ENCODE data around the gene DGLUCY. TPM values are rescaled to one million over a fixed set of nuclear protein-coding genes. Genes with fewer than 3 reads are reported as not detected.

Gene DGLUCY
- total and polyA plus RNA-seq, 2 of the 13 experiments (the other 11 are each of a cell fraction or from before 2014, with no cell fraction given) = 14.8 to 36.3 TPM

- Histone ChIP-seq H3K9me3 (ENCODE audit: low read length) (no peaks in the 10 kb centered on the region), H3K27me3 (ENCODE audit: control insufficient read depth in 1 of 2, insufficient read depth in 2 of 2, low read length in 2 of 2) (no peaks in the 10 kb centered on the region), H4K20me1 (ENCODE audit: insufficient read depth, low read length) (no peaks in the 10 kb centered on the region), H3K27ac (ENCODE audit: extremely low read length, insufficient read depth, low read length) (no peak overlapping the region), H2AFZ (ENCODE audit: low read length) (no peak overlapping the region), H3K36me3 (replicated peaks in 1 of 2; ENCODE audit: control insufficient read depth in 1 of 2, insufficient read depth in 2 of 2, low read length in 2 of 2) (no peaks in the 10 kb centered on the region), H3K9ac (ENCODE audit: insufficient read depth, low read depth, low read length) (no peak overlapping the region), H3K4me2 (ENCODE audit: low read depth, low read length) (no peak overlapping the region), H3K4me1 (ENCODE audit: insufficient read depth, low read length) (no peaks in the 10 kb centered on the region), H3K79me2 (ENCODE audit: insufficient read depth, low read length) (no peaks in the 10 kb centered on the region), H3K4me3 (replicated peaks in 1 of 3; ENCODE audit: insufficient read depth in 1 of 3, low read depth in 2 of 3, low read length in 3 of 3) (no peak overlapping the region)
- CTCF ChIA-PET (ENCODE audit: low intra/inter-chr PET ratio, low total read pairs) = no interaction called here
- TF ChIP-seq TRIM22 (IDR thresholded peaks at IDR 0.05) = no peak
- in situ Hi-C loops (cut with HindIII; ENCODE audit: extremely low pct_ligation_motif_present, low pct_unique_long_range_greater_than_20kb) = no loop called here
- POLR2A ChIA-PET = no interaction called here
- 84% methylated on average over 7 of the region's 7 CpGs for WGBS (ENCODE audit: low lambda C conversion rate)
- BruUV-seq (replicated peaks) = no TSS peak
- no peak for ATAC-seq
- DNase-seq (ENCODE audit: low spot score) = no peak
- intact Hi-C loops (cut with micrococcal nuclease; ENCODE audit: unreplicated experiment) = no loop called here
- FAIRE-seq = no peak
Observed at GRCh38 chr14:91227183-91227628, 113.3 kb downstream of the DGLUCY start.

- intact Hi-C loops (cut with micrococcal nuclease; ENCODE audit: unreplicated experiment) (no loop called here), in situ Hi-C loops (cut with HindIII; ENCODE audit: extremely low pct_ligation_motif_present, low pct_unique_long_range_greater_than_20kb) (no loop called here)
- H3K4me2 ChIP-seq (ENCODE audit: low read depth, low read length) = no peak overlapping the region
- WGBS (ENCODE audit: low lambda C conversion rate) = 98% methylated on average over 8 of the region's 14 CpGs
- no peaks in the 10 kb centered on the region for H3K9me3 ChIP-seq (ENCODE audit: low read length)
- H2AFZ ChIP-seq (ENCODE audit: low read length) = no peak overlapping the region
- POLR2A ChIA-PET = no interaction called here
- DNase-seq (ENCODE audit: low spot score) = no peak
- no peaks in the 10 kb centered on the region for H3K4me1 ChIP-seq (ENCODE audit: insufficient read depth, low read length)
- CTCF ChIA-PET (ENCODE audit: low intra/inter-chr PET ratio, low total read pairs) = no interaction called here
- no peaks in the 10 kb centered on the region for H3K36me3 ChIP-seq (replicated peaks in 1 of 2; ENCODE audit: control insufficient read depth in 1 of 2, insufficient read depth in 2 of 2, low read length in 2 of 2)
- H3K79me2 ChIP-seq (ENCODE audit: insufficient read depth, low read length) = no peaks in the 10 kb centered on the region
- H3K27ac ChIP-seq (ENCODE audit: extremely low read length, insufficient read depth, low read length) = no peak overlapping the region
- no peak overlapping the region for H3K4me3 ChIP-seq (replicated peaks in 1 of 3; ENCODE audit: insufficient read depth in 1 of 3, low read depth in 2 of 3, low read length in 3 of 3)
- BruUV-seq (replicated peaks) = no TSS peak
- H3K9ac ChIP-seq (ENCODE audit: insufficient read depth, low read depth, low read length) = no peak overlapping the region
- ATAC-seq = no peak
- H3K27me3 ChIP-seq (ENCODE audit: control insufficient read depth in 1 of 2, insufficient read depth in 2 of 2, low read length in 2 of 2) = no peaks in the 10 kb centered on the region
- no peaks in the 10 kb centered on the region for H4K20me1 ChIP-seq (ENCODE audit: insufficient read depth, low read length)
- FAIRE-seq = no peak
- TF ChIP-seq MTF2 (CRISPR knock-in tag; IDR thresholded peaks at IDR 0.05; ENCODE audit: borderline replicate concordance) = no peak
- TF ChIP-seq GABPB1 (CRISPR knock-in tag; IDR thresholded peaks at IDR 0.05) = no peak
- TF ChIP-seq, protein P1, sequence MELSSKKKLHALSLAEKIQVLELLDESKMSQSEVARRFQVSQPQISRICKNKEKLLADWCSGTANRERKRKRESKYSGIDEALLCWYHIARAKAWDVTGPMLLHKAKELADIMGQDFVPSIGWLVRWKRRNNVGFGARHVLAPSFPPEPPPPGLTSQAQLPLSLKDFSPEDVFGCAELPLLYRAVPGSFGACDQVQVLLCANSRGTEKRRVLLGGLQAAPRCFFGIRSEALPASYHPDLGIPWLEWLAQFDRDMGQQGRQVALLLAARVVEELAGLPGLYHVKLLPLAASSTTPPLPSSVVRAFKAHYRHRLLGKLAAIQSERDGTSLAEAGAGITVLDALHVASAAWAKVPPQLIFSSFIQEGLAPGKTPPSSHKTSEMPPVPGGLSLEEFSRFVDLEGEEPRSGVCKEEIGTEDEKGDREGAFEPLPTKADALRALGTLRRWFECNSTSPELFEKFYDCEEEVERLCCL (CRISPR knock-in tag; IDR thresholded peaks at IDR 0.05; ENCODE audit: borderline replicate concordance) = no peak
- TF ChIP-seq MEF2D (CRISPR knock-in tag; IDR thresholded peaks at IDR 0.05) = no peak
- no peak for TF ChIP-seq HNRNPUL1 (IDR thresholded peaks at IDR 0.05; ENCODE audit: low read depth, low read length)
- no peak for TF ChIP-seq ZNF687 (CRISPR knock-in tag; IDR thresholded peaks at IDR 0.05)
- TF ChIP-seq DPF2 (CRISPR knock-in tag; IDR thresholded peaks at IDR 0.05; ENCODE audit: borderline replicate concordance, low read depth) = no peak
- TF ChIP-seq HDAC1 (CRISPR knock-in tag; IDR thresholded peaks at IDR 0.05) = no peak
Observed at GRCh38 chr14:91228112-91229004, 114.5 kb downstream of the DGLUCY start.

Measured in HepG2 (cell line).